Ascending aorta (tissue), 2 donors: ENCODE results near the gene PIP5K1B. TPM values are rescaled to one million over a fixed set of nuclear protein-coding genes. Genes with fewer than 3 reads are reported as not detected.
"Not testable (repeated sequence)": the region's sequence is repeated elsewhere in the genome, so short reads cannot be mapped to it uniquely, and the experiment has no call there.

Experiments used
- DNase-seq, 2 donors: peaks; one replicate each; pipeline ENCODE4 v3.0.0-alpha.2; 2019; ENCODE audit warnings: low spot score in 2 of 2
- H3K27ac ChIP-seq, 2 donors: fragments of 200-600 bp; sonication (generic); one replicate each; pipeline ENCODE4 v1.5.1; 2016 to 2017; ENCODE audit warnings: mild to moderate bottlenecking in 1 of 2
- H3K27me3 ChIP-seq: fragments of 200-600 bp; sonication (generic); one replicate; pipeline ENCODE4 v1.5.1; 2017
- H3K36me3 ChIP-seq, 2 donors: fragments of 200-600 bp; sonication (generic); one replicate each; pipeline ENCODE4 v1.5.1; 2016
- H3K4me1 ChIP-seq, 2 donors: fragments of 200-600 bp; sonication (generic); one replicate each; pipeline ENCODE4 v1.5.1; 2016 to 2017; ENCODE audit warnings: mild to moderate bottlenecking in 1 of 2
- H3K4me3 ChIP-seq, 2 donors: fragments of 200-600 bp; sonication (generic); one replicate each; pipeline ENCODE4 v1.5.1; 2016 to 2017; ENCODE audit warnings: mild to moderate bottlenecking in 1 of 2
- H3K9me3 ChIP-seq, 2 donors: fragments of 200-600 bp; sonication (generic); one replicate each; pipeline ENCODE4 v1.5.1; 2016
- intact Hi-C: fragments of 100-400 bp; cut with DNase I; formaldehyde crosslinking; loops from one replicate; pipeline ENCODE4 v1.15.1; 2023
- total RNA-seq: library from RNA; depleted of rRNA; stranded (reverse); fragments of >200 nt; gene quantifications from one replicate; pipeline ENCODE4 v1.1.0, GENCODE V29; 2016
- TF ChIP-seq, protein P1 (sequence below), 3 experiments: fragments of 200-600 bp in 2 of 3; fragments of 450-650 bp in 1 of 3; sonication (generic) in 2 of 3; IDR thresholded peaks; one replicate each; pipeline ENCODE4 v1.5.1; 2016 to 2019; ENCODE audit warnings: antibody characterized with exemption in 3 of 3, mild to moderate bottlenecking in 1 of 3, moderate library complexity in 1 of 3

Gene PIP5K1B
- total RNA-seq, 1 donor from 2014 or later = 0.85 TPM

DNA sequence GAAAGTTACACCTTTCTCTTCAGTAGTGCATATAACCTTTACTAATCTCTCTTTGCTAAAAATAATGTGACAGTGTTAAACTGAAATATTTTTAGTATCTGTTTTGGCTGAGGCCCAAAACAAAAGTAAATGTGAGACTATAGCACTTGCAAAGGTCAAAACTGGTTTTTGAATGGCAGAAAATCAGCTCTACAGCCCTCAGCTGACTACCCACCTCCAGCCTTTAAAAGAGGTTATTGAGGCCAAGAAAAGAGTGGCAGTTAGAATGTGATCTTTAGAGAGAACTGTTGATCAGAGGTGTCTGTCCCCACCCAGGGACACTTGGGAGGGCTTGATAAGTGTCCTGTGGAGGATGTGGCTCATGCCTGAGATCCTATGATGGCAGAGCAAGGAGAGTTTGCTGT lies 278.0 kb downstream of the PIP5K1B start:
- no peaks in the 10 kb centered on the region for H3K4me1 ChIP-seq
- H3K27me3 ChIP-seq = no peaks in the 10 kb centered on the region
- intact Hi-C loops = no loop called here
- H3K4me3 ChIP-seq = no peak overlapping the region
- no peaks in the 10 kb centered on the region for H3K36me3 ChIP-seq
- H3K27ac ChIP-seq = no peak overlapping the region
- DNase-seq = no peak
- TF ChIP-seq, protein P1, sequence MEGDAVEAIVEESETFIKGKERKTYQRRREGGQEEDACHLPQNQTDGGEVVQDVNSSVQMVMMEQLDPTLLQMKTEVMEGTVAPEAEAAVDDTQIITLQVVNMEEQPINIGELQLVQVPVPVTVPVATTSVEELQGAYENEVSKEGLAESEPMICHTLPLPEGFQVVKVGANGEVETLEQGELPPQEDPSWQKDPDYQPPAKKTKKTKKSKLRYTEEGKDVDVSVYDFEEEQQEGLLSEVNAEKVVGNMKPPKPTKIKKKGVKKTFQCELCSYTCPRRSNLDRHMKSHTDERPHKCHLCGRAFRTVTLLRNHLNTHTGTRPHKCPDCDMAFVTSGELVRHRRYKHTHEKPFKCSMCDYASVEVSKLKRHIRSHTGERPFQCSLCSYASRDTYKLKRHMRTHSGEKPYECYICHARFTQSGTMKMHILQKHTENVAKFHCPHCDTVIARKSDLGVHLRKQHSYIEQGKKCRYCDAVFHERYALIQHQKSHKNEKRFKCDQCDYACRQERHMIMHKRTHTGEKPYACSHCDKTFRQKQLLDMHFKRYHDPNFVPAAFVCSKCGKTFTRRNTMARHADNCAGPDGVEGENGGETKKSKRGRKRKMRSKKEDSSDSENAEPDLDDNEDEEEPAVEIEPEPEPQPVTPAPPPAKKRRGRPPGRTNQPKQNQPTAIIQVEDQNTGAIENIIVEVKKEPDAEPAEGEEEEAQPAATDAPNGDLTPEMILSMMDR (IDR thresholded peaks at IDR 0.05) = no peak
- H3K9me3 ChIP-seq = no peaks in the 10 kb centered on the region

DNA sequence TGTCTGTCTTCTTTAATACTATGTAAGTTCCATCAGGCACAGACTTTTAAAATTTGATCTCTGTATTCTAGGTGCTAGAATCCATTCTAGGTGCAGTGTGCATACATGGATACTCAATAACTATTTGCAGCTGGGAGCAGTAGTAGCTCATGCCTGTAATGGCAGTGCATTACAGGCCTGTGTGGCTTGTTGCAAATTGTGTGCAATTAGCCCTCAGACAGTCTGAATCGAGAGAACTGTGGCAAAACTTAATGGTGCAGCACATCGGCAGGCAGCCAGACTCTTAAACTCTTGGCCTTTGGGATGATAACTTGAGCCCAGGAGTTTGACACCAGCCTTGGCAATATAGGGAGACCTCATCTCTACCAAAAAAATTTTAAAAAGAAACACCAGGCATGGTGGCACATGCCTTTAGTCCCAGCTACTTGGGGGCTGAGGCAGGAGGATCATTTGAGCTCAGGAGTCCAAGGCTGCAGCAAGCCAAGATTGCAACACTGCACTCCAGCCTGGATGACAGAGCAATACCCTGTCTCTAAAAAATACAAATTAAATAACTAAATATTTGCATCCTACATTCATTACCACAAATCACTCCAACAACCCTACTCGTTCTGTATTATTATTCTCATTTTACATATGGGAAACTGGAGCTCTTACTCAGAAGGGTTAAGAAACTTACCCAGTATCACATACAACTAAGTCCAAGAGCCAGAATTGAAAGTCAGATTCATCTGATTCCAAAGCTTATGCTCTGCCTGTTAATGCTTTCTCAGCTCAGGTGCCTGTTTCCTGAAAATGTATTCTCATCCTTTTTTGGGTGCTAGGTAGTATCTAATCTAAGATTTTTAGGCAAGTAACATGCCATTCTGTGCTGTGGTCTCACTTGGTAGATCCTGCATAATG lies 278.7 kb downstream of the PIP5K1B start:
- Histone ChIP-seq H3K4me1 (no peaks in the 10 kb centered on the region), H3K27ac (no peak overlapping the region), H3K27me3 (no peaks in the 10 kb centered on the region), H3K4me3 (no peak overlapping the region), H3K36me3 (no peaks in the 10 kb centered on the region), H3K9me3 (no peaks in the 10 kb centered on the region)
- TF ChIP-seq, protein P1 (IDR thresholded peaks at IDR 0.05) = no peak
- no peak for DNase-seq
- intact Hi-C loops = no loop called here

DNA sequence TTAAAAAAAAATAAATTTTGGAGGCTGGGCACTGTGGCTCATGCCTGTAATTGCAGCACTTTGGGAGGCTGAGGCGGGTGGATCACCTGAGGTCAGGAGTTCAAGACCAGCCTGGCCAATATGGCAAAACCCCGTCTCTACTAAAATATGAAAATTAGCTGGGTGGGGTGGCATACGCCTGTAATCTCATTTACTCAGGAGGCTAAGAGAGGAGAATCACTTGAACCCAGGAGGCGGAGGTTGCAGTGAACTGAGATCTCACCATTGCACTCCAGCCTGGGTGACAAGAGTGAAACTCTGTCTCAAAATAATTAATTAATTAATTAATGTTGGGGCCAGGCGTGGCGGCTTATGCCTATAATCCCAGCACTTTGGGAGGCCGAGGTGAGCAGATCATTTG lies 281.9 kb downstream of the PIP5K1B start:
- intact Hi-C loops, H3K27me3 ChIP-seq, H3K36me3 ChIP-seq, H3K9me3 ChIP-seq, H3K4me1 ChIP-seq, DNase-seq, H3K27ac ChIP-seq, H3K4me3 ChIP-seq: not testable (repeated sequence)

DNA sequence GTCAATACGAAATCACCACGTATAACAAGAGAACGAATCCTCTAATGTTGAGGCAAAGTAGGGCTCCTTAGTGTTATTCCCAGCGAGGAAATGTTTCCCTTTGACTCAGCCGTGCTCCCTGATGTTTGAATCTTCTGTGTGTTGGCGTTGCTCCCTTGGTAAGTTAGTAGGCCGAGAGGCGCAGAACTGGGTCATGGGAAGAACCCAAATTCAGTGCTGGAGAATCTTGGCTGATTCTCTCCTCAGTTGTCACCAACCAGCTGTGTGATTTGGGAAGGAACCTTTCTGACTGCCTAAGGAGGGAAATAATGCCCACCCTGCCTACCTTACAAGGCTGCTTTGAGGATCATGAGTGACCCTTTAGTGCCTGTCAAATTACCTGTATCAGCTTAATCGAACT lies 286.4 kb downstream of the PIP5K1B start:
- H3K36me3 ChIP-seq = no peaks in the 10 kb centered on the region
- H3K4me1 ChIP-seq = no peaks in the 10 kb centered on the region
- intact Hi-C loops = loop anchor here (10.0 kb wide), 1 partner anchor 117 kb away; no protein-coding TSS in a partner anchor
- H3K27me3 ChIP-seq = no peaks in the 10 kb centered on the region
- no peak for DNase-seq
- no peaks in the 10 kb centered on the region for H3K9me3 ChIP-seq
- no peak overlapping the region for H3K4me3 ChIP-seq
- TF ChIP-seq, protein P1 (IDR thresholded peaks at IDR 0.05) = no peak
- no peak overlapping the region for H3K27ac ChIP-seq

DNA sequence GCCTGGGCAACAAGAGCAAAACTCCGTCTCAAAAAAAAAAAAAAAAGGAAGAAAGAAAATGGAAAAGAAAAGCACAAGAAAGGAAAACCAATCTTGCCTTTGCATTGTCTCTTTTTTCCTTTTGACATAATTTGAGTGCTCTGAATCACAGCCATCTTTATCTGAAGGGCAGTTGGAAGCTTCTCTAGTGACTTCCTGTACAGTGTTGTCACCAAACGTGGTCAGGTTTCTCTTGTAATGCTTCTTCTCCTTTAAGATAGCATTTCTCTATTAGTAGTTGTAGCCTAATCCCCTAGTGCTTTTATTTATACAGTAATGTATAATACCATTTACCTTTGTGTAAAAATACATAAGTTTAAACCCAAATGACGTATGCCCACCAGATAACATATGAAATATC lies 290.7 kb downstream of the PIP5K1B start:
- no peak overlapping the region for H3K27ac ChIP-seq
- no peaks in the 10 kb centered on the region for H3K9me3 ChIP-seq
- TF ChIP-seq, protein P1 (IDR thresholded peaks at IDR 0.05) = no peak
- no peaks in the 10 kb centered on the region for H3K36me3 ChIP-seq
- H3K4me1 ChIP-seq = no peaks in the 10 kb centered on the region
- H3K27me3 ChIP-seq = no peaks in the 10 kb centered on the region
- no peak for DNase-seq
- intact Hi-C loops = loop anchor here (10.0 kb wide), 1 partner anchor 121 kb away; no protein-coding TSS in a partner anchor
- H3K4me3 ChIP-seq = no peak overlapping the region

DNA sequence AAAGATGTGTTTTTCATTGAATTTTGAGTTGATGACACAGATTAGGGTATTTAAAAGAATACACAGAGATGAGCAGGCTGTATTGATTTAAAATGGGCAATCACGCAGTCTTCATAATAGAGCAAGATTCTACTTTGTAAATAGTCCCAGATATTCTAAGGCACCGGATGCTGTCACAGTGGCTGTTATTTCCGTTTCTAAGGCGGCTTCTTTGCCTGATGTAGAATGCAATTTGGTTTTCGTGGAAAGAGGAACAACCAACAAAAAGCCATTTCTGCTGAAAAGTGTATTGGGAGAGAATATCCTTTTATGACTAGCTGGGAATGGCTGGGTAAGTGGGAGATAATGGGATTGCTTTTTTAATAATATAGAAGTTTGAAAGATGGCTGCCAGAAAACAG lies 291.4 kb downstream of the PIP5K1B start:
- Histone ChIP-seq H3K4me1 (no peaks in the 10 kb centered on the region), H3K27ac (no peak overlapping the region), H3K27me3 (no peaks in the 10 kb centered on the region), H3K36me3 (no peaks in the 10 kb centered on the region), H3K4me3 (no peak overlapping the region), H3K9me3 (no peaks in the 10 kb centered on the region)
- intact Hi-C loops = loop anchor here (10.0 kb wide), 1 partner anchor 122 kb away; no protein-coding TSS in a partner anchor
- TF ChIP-seq, protein P1 (IDR thresholded peaks at IDR 0.05) = no peak
- no peak for DNase-seq
